GM23338 (cell line): Measurements from ENCODE around the gene KRTAP5-6. TPM values are rescaled to one million over a fixed set of nuclear protein-coding genes. Genes with fewer than 3 reads are reported as not detected.

Source experiments
- ATAC-seq: fragments of 200-7000 bp; cut with Tn5 transposase; 3 replicates; pipeline ENCODE4 v1.9.1; 2020
- DNase-seq: peaks from one replicate; pipeline ENCODE4 v3.0.0-alpha.2; 2015; ENCODE audit warnings: low spot score
- H2AFZ ChIP-seq: fragments of 200-600 bp; sonication (generic); 2 replicates; pipeline ENCODE4 v1.8.0; 2016; ENCODE audit warnings: antibody characterized with exemption, mild to moderate bottlenecking, moderate library complexity
- H3F3A ChIP-seq: fragments of 200-600 bp; sonication (generic); replicated peaks from 2 replicates; pipeline ENCODE4 v1.8.0; 2017; ENCODE audit warnings: antibody characterized with exemption, mixed run types, low read depth
- H3K27ac ChIP-seq: fragments of 200-600 bp; sonication (generic); 2 replicates; pipeline ENCODE4 v1.6.1; 2016; ENCODE audit warnings: low read depth
- H3K27me3 ChIP-seq: fragments of 200-600 bp; sonication (generic); 2 replicates; pipeline ENCODE4 v1.8.0; 2016; ENCODE audit warnings: mild to moderate bottlenecking, mixed run types, moderate library complexity; ENCODE audit not compliant: insufficient read depth
- H3K36me3 ChIP-seq: fragments of 200-600 bp; sonication (generic); 2 replicates; pipeline ENCODE4 v1.8.0; 2016; ENCODE audit warnings: mild to moderate bottlenecking; ENCODE audit not compliant: insufficient read depth
- H3K4me1 ChIP-seq: fragments of 200-600 bp; sonication (generic); 2 replicates; pipeline ENCODE4 v1.8.0; 2016; ENCODE audit warnings: mild to moderate bottlenecking, moderate library complexity; ENCODE audit not compliant: insufficient read depth
- H3K4me2 ChIP-seq: fragments of 200-600 bp; sonication (generic); 2 replicates; pipeline ENCODE4 v1.7.1; 2017; ENCODE audit warnings: mixed run types
- H3K4me3 ChIP-seq: fragments of 200-600 bp; sonication (generic); 2 replicates; pipeline ENCODE4 v1.6.1; 2016; ENCODE audit warnings: mixed run types
- H3K79me2 ChIP-seq: fragments of 200-600 bp; sonication (generic); replicated peaks from 2 replicates; pipeline ENCODE4 v1.8.0; 2017; ENCODE audit warnings: mild to moderate bottlenecking; ENCODE audit not compliant: insufficient read depth
- H3K9me2 ChIP-seq: fragments of 200-600 bp; sonication (generic); 2 replicates; pipeline ENCODE4 v1.8.0; 2017; ENCODE audit not compliant: insufficient read depth
- H4K20me1 ChIP-seq: fragments of 200-600 bp; sonication (generic); replicated peaks from 2 replicates; pipeline ENCODE4 v1.8.0; 2017; ENCODE audit warnings: mild to moderate bottlenecking; ENCODE audit not compliant: insufficient read depth
- H3K27ac Mint-ChIP-seq: 2 replicates; pipeline ENCODE4 v1.8.0; 2020; ENCODE audit warnings: inconsistent platforms, mild to moderate bottlenecking, moderate library complexity, mixed read lengths
- H3K27me3 Mint-ChIP-seq: 3 replicates; pipeline ENCODE4 v1.8.0; 2022; ENCODE audit warnings: low read depth, mild to moderate bottlenecking, moderate library complexity, mixed read lengths, inconsistent platforms; ENCODE audit not compliant: insufficient read depth, poor library complexity
- H3K36me3 Mint-ChIP-seq: 3 replicates; pipeline ENCODE4 v1.8.0; 2021; ENCODE audit warnings: low read depth, mild to moderate bottlenecking, inconsistent platforms, moderate library complexity, mixed read lengths
- H3K4me1 Mint-ChIP-seq: 3 replicates; pipeline ENCODE4 v1.8.0; 2020; ENCODE audit warnings: mild to moderate bottlenecking, inconsistent platforms, mixed read lengths
- H3K4me3 Mint-ChIP-seq: 3 replicates; pipeline ENCODE4 v1.8.0; 2021; ENCODE audit warnings: moderate library complexity, mild to moderate bottlenecking, inconsistent platforms, mixed read lengths
- H3K9me3 Mint-ChIP-seq: 3 replicates; pipeline ENCODE4 v1.8.0; 2020; ENCODE audit warnings: moderate library complexity, mild to moderate bottlenecking, inconsistent platforms, mixed read lengths
- CREB1 ChIP-seq: fragments of 250-450 bp; sonication (Bioruptor Pico); IDR thresholded peaks from 2 replicates; pipeline ENCODE4 v1.5.0; 2020; ENCODE audit warnings: low read depth, mild to moderate bottlenecking, moderate library complexity
- EZH2 ChIP-seq: fragments of 200-600 bp; sonication (generic); IDR thresholded peaks from one replicate; pipeline ENCODE4 v1.8.0; 2017; ENCODE audit warnings: antibody characterized with exemption, mild to moderate bottlenecking, low read depth; ENCODE audit not compliant: unreplicated experiment
- EZH2phosphoT487 ChIP-seq: fragments of 200-600 bp; sonication (generic); IDR thresholded peaks from one replicate; pipeline ENCODE4 v1.8.1; 2018; ENCODE audit warnings: antibody characterized with exemption; ENCODE audit not compliant: unreplicated experiment
- JUNB ChIP-seq: IDR thresholded peaks from one replicate; pipeline ENCODE4 v1.6.1; 2016; ENCODE audit warnings: antibody characterized with exemption; ENCODE audit not compliant: unreplicated experiment
- NANOG ChIP-seq: IDR thresholded peaks from 2 replicates; pipeline ENCODE4 v1.6.1; 2016; ENCODE audit warnings: antibody characterized with exemption, borderline replicate concordance
- POLR2AphosphoS5 ChIP-seq: IDR thresholded peaks from 2 replicates; pipeline ENCODE4 v1.6.1; 2016; ENCODE audit warnings: antibody characterized with exemption, low read depth
- STAT1 ChIP-seq: IDR thresholded peaks from one replicate; pipeline ENCODE4 v1.6.1; 2016; ENCODE audit warnings: antibody characterized with exemption; ENCODE audit not compliant: unreplicated experiment
- ZNF114 ChIP-seq: fragments of 250-450 bp; sonication (Bioruptor Pico); IDR thresholded peaks from 2 replicates; pipeline ENCODE4 v1.5.0; 2020; ENCODE audit warnings: mild to moderate bottlenecking, moderate library complexity
- ZNF331 ChIP-seq: fragments of 250-450 bp; sonication (Bioruptor Pico); IDR thresholded peaks from 2 replicates; pipeline ENCODE4 v1.5.0; 2020; ENCODE audit warnings: low read depth, mild to moderate bottlenecking, moderate library complexity
- polyA plus RNA-seq: library from polyadenylated mRNA; unstranded; fragments of >200 nt; fragmentation: Nextera tagmentation; extraction: Ambion mirVana; gene quantifications from 2 replicates; pipeline ENCODE4 v1.2.1, GENCODE V29; 2016
- total RNA-seq: library from RNA; depleted of rRNA; stranded (reverse); fragments of >200 nt; shearing (Covaris generic); gene quantifications from 2 replicates; pipeline ENCODE4 v1.2.3, GENCODE V29; 2014
- TF ChIP-seq, protein P1 (sequence below): IDR thresholded peaks from 2 replicates; pipeline ENCODE4 v1.6.1; 2016; ENCODE audit warnings: antibody characterized with exemption
- TF ChIP-seq, protein P2 (sequence below): fragments of 250-450 bp; sonication (Bioruptor Pico); IDR thresholded peaks from 2 replicates; pipeline ENCODE4 v1.5.0; 2020; ENCODE audit warnings: mild to moderate bottlenecking, moderate library complexity
- TF ChIP-seq, protein P3 (sequence below): IDR thresholded peaks from one replicate; pipeline ENCODE4 v1.6.1; 2018; ENCODE audit warnings: antibody characterized with exemption; ENCODE audit not compliant: unreplicated experiment
- TF ChIP-seq, protein P4 (sequence below), 2 experiments: fragments of 200-600 bp in 1 of 2; sonication (generic) in 1 of 2; conservative IDR thresholded peaks; 2 replicates each; pipeline versions ENCODE4 v1.5.1 to v1.6.1; 2016 to 2017; ENCODE audit warnings: antibody characterized with exemption in 2 of 2, low read depth in 2 of 2, mild to moderate bottlenecking in 2 of 2, moderate library complexity in 1 of 2

KRTAP5-6 gene
- total and polyA plus RNA-seq, 2 experiments from 2014 or later, result not detected

DNA sequence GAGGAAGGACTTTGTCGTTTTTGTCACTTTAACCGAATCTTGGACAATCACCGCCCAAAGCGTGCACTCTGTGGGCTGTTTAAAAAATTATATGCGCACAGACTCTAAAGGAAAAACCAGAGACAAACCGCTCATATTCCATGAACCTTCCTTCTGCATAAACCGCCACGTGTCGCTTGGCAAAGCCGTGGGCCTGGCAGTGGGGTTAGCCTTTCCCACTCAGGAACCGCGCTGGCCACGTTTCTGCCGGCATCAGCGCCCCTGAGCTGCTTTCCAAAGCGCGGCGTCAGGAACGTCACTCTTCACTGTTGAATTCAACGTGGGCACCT lies 44.6 kb upstream of the KRTAP5-6 start:
- H3K36me3 Mint-ChIP-seq, result no peaks in the 10 kb centered on the region
- no peaks in the 10 kb centered on the region for H3K36me3 ChIP-seq
- peaks cover 6% of the 10 kb centered on the region; the same call in 2 of the 3 replicates for H3K4me1 Mint-ChIP-seq
- no peak overlapping the region for H3K27ac ChIP-seq
- no peak for ATAC-seq
- no peak overlapping the region for H3K27ac Mint-ChIP-seq
- H4K20me1 ChIP-seq, result no peaks in the 10 kb centered on the region
- TF ChIP-seq, protein P1, sequence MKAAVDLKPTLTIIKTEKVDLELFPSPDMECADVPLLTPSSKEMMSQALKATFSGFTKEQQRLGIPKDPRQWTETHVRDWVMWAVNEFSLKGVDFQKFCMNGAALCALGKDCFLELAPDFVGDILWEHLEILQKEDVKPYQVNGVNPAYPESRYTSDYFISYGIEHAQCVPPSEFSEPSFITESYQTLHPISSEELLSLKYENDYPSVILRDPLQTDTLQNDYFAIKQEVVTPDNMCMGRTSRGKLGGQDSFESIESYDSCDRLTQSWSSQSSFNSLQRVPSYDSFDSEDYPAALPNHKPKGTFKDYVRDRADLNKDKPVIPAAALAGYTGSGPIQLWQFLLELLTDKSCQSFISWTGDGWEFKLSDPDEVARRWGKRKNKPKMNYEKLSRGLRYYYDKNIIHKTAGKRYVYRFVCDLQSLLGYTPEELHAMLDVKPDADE, result no peak
- TF ChIP-seq POLR2AphosphoS5 (no peak), ZNF331 (CRISPR knock-in tag) (no peak), EZH2 (no peak), JUNB (no peak), STAT1 (no peak), ZNF114 (CRISPR knock-in tag) (no peak), EZH2phosphoT487 (no peak), CREB1 (CRISPR knock-in tag) (no peak), NANOG (no peak)
- TF ChIP-seq, protein P2, sequence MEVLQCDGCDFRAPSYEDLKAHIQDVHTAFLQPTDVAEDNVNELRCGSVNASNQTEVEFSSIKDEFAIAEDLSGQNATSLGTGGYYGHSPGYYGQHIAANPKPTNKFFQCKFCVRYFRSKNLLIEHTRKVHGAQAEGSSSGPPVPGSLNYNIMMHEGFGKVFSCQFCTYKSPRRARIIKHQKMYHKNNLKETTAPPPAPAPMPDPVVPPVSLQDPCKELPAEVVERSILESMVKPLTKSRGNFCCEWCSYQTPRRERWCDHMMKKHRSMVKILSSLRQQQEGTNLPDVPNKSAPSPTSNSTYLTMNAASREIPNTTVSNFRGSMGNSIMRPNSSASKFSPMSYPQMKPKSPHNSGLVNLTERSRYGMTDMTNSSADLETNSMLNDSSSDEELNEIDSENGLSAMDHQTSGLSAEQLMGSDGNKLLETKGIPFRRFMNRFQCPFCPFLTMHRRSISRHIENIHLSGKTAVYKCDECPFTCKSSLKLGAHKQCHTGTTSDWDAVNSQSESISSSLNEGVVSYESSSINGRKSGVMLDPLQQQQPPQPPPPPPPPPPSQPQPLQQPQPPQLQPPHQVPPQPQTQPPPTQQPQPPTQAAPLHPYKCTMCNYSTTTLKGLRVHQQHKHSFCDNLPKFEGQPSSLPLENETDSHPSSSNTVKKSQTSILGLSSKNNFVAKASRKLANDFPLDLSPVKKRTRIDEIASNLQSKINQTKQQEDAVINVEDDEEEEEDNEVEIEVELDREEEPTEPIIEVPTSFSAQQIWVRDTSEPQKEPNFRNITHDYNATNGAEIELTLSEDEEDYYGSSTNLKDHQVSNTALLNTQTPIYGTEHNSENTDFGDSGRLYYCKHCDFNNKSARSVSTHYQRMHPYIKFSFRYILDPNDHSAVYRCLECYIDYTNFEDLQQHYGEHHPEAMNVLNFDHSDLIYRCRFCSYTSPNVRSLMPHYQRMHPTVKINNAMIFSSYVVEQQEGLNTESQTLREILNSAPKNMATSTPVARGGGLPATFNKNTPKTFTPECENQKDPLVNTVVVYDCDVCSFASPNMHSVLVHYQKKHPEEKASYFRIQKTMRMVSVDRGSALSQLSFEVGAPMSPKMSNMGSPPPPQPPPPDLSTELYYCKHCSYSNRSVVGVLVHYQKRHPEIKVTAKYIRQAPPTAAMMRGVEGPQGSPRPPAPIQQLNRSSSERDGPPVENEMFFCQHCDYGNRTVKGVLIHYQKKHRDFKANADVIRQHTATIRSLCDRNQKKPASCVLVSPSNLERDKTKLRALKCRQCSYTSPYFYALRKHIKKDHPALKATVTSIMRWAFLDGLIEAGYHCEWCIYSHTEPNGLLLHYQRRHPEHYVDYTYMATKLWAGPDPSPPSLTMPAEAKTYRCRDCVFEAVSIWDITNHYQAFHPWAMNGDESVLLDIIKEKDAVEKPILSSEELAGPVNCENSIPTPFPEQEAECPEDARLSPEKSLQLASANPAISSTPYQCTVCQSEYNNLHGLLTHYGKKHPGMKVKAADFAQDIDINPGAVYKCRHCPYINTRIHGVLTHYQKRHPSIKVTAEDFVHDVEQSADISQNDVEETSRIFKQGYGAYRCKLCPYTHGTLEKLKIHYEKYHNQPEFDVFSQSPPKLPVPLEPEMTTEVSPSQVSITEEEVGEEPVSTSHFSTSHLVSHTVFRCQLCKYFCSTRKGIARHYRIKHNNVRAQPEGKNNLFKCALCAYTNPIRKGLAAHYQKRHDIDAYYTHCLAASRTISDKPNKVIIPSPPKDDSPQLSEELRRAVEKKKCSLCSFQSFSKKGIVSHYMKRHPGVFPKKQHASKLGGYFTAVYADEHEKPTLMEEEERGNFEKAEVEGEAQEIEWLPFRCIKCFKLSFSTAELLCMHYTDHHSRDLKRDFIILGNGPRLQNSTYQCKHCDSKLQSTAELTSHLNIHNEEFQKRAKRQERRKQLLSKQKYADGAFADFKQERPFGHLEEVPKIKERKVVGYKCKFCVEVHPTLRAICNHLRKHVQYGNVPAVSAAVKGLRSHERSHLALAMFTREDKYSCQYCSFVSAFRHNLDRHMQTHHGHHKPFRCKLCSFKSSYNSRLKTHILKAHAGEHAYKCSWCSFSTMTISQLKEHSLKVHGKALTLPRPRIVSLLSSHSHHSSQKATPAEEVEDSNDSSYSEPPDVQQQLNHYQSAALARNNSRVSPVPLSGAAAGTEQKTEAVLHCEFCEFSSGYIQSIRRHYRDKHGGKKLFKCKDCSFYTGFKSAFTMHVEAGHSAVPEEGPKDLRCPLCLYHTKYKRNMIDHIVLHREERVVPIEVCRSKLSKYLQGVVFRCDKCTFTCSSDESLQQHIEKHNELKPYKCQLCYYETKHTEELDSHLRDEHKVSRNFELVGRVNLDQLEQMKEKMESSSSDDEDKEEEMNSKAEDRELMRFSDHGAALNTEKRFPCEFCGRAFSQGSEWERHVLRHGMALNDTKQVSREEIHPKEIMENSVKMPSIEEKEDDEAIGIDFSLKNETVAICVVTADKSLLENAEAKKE (CRISPR knock-in tag), result no peak
- TF ChIP-seq, protein P3, sequence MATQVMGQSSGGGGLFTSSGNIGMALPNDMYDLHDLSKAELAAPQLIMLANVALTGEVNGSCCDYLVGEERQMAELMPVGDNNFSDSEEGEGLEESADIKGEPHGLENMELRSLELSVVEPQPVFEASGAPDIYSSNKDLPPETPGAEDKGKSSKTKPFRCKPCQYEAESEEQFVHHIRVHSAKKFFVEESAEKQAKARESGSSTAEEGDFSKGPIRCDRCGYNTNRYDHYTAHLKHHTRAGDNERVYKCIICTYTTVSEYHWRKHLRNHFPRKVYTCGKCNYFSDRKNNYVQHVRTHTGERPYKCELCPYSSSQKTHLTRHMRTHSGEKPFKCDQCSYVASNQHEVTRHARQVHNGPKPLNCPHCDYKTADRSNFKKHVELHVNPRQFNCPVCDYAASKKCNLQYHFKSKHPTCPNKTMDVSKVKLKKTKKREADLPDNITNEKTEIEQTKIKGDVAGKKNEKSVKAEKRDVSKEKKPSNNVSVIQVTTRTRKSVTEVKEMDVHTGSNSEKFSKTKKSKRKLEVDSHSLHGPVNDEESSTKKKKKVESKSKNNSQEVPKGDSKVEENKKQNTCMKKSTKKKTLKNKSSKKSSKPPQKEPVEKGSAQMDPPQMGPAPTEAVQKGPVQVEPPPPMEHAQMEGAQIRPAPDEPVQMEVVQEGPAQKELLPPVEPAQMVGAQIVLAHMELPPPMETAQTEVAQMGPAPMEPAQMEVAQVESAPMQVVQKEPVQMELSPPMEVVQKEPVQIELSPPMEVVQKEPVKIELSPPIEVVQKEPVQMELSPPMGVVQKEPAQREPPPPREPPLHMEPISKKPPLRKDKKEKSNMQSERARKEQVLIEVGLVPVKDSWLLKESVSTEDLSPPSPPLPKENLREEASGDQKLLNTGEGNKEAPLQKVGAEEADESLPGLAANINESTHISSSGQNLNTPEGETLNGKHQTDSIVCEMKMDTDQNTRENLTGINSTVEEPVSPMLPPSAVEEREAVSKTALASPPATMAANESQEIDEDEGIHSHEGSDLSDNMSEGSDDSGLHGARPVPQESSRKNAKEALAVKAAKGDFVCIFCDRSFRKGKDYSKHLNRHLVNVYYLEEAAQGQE, result no peak
- TF ChIP-seq, protein P4, sequence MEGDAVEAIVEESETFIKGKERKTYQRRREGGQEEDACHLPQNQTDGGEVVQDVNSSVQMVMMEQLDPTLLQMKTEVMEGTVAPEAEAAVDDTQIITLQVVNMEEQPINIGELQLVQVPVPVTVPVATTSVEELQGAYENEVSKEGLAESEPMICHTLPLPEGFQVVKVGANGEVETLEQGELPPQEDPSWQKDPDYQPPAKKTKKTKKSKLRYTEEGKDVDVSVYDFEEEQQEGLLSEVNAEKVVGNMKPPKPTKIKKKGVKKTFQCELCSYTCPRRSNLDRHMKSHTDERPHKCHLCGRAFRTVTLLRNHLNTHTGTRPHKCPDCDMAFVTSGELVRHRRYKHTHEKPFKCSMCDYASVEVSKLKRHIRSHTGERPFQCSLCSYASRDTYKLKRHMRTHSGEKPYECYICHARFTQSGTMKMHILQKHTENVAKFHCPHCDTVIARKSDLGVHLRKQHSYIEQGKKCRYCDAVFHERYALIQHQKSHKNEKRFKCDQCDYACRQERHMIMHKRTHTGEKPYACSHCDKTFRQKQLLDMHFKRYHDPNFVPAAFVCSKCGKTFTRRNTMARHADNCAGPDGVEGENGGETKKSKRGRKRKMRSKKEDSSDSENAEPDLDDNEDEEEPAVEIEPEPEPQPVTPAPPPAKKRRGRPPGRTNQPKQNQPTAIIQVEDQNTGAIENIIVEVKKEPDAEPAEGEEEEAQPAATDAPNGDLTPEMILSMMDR (conservative IDR thresholded peaks at IDR 0.05; ENCODE audit: low read depth in 2 of 2), result no peak
- DNase-seq, result no peak
- no peaks in the 10 kb centered on the region for H3K9me2 ChIP-seq
- H3K9me3 Mint-ChIP-seq, result no peaks in the 10 kb centered on the region; the same call in 2 of the 3 replicates
- H3K27me3 Mint-ChIP-seq, result peaks cover 2% of the 10 kb centered on the region
- no peaks in the 10 kb centered on the region for H3K79me2 ChIP-seq
- no peak overlapping the region for H3K4me2 ChIP-seq
- H3K4me3 ChIP-seq, result no peak overlapping the region
- no peaks in the 10 kb centered on the region for H3K27me3 ChIP-seq
- H3F3A ChIP-seq, result no peaks in the 10 kb centered on the region
- H3K4me1 ChIP-seq, result no peaks in the 10 kb centered on the region
- no peak overlapping the region for H2AFZ ChIP-seq
- H3K4me3 Mint-ChIP-seq, result no peak overlapping the region; the same call in 2 of the 3 replicates
